Measurements from ENCODE around the gene VEZT.
"Not testable (repeated sequence)": the region's sequence is repeated elsewhere in the genome, so short reads cannot be mapped to it uniquely, and the experiment has no call there.

VEZT gene

DNA sequence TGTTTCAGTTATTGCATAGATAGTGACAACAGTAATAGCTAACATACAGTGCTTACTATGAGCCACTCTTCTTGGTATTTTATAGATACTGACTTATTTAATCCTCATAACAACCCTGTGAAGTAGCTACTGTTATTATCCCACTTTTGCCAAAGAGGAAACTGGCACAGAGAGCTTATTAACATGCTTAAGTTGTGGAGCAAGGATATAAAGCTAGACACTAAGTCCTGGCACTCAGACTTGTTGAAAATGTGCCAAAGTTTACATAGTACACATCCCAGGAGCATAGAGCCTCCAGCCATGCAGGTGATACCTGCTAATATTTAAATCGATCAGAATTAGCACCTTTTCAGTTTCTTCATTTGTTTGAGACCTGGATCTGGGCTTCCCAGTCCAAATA lies 41.8 kb downstream of the VEZT start:
- no peak for DNase-seq

DNA sequence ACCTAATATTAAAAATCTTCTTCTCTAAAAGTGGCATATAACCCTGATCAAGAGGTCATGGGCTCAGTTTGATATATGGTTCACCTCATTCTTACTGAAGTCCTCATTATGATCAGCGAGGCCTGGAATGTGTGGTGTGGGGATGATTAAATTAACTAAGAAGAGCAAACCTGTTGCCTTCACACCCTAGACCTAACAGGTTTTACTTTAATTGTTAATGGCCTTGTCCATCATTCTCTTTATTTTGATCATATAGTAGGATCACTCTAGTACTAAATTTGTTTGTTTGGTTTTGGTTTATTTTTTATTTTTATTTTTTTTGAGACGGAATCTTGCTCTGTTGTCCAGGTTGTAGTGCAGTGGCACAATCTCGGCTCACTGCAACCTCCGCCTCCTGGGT lies 43.5 kb downstream of the VEZT start:
- no peak for DNase-seq

- no peak for DNase-seq
These were observed 45.2 kb downstream of the VEZT start for GRCh38 chr12:95262808-95263207.

DNA sequence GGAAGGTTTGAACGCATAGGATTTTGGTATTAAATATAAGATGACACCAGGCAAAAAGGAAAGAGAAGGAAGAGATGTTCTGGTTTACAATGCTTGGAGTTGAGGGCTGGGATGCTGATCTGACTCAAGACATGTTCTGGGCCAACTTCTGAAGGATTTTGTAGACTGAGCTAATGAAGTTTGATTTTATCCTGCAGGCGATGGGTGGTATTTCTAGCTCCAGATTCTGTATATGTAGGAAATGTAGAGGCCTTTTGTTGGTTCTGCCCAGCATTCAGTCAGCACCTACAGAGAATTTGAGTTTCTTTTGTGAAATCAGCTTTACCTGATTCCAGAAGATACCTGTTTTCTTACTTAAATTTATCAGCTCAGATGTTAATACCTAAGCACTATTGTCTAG lies 48.2 kb downstream of the VEZT start:
- DNase-seq, result no peak

DNA sequence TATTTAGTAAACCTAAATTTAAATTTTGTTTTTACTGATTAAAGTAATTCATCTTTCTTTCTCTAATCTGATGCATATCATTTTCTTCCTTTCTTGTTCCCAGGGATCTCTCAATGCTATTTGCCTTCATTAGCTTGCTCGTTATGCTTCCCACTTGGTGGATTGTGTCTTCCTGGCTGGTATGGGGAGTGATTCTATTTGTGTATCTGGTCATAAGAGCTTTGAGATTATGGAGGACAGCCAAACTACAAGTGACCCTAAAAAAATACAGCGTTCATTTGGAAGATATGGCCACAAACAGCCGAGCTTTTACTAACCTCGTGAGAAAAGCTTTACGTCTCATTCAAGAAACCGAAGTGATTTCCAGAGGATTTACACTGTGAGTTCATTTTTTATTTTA lies 48.6 kb downstream of the VEZT start:
- DNase-seq, result no peak

GRCh38 chr12:95269892-95270291 lies 52.3 kb downstream of the VEZT start:
- DNase-seq, result no peak

DNA sequence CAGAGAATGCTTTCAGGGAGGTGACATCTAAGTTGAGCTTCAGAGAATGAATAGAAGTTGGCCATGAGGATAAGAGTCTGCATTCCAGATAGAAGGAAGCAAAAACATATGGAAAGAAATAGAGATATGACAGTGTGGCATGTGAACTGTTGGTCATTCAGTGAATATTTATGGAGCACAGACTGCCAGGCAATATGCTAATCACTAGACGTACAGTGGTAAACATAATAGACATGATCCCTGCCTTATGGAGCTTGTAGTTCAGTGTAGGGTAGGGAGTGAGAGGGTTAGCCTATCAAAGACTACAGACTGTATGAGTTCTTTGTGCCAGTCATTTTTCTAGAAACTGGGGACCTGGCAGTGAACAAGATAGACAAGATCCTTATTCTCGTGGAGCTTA lies 53.9 kb downstream of the VEZT start:
- no peak for DNase-seq

DNA sequence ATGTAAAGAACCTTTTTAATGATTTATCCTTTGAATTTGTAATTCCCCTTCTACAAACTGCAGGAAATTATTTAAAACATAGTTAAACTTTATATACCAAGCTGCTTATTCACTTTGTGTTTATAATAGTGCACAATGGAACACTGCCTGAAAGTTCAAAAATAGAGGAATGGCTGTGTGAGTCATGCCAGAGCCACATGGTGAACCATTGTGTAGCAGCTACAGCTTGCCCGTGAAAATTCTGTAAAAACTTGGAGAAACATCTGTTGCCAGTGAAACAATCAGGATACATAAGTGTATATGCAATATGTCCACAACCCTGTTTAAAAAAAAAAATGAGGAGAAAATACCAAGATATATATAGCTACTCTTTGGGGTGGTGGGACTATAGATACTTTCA lies 59.5 kb downstream of the VEZT start:
- DNase-seq, result no peak

GRCh38 chr12:95279856-95280255 lies 62.2 kb downstream of the VEZT start:
- DNase-seq, result no peak

GRCh38 chr12:95282266-95282665 lies 64.7 kb downstream of the VEZT start:
- DNase-seq, result no peak

DNA sequence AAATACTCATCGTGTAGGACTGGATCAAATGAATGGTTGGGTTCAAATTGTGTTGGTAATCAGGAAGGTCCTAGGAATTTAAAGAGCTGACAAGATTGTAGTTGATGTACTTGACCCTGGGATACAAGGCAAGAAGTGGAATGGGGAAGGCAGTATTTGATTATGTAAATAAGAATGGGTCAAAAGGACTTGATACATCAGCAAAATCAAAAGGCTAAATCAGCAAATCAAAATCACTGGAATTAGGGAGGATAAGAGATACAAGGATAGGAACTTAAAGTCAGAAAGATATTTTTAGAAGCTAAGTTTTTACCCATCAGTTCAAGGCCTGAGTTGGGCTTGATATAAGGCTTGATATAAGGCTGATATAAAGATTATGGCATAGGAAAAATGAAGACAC lies 65.8 kb downstream of the VEZT start:
- DNase-seq, result no peak

GRCh38 chr12:95286713-95287112 lies 69.1 kb downstream of the VEZT start:
- DNase-seq, result no peak

- DNase-seq, result no peak
These were observed 73.9 kb downstream of the VEZT start for GRCh38 chr12:95291501-95291900.

DNA sequence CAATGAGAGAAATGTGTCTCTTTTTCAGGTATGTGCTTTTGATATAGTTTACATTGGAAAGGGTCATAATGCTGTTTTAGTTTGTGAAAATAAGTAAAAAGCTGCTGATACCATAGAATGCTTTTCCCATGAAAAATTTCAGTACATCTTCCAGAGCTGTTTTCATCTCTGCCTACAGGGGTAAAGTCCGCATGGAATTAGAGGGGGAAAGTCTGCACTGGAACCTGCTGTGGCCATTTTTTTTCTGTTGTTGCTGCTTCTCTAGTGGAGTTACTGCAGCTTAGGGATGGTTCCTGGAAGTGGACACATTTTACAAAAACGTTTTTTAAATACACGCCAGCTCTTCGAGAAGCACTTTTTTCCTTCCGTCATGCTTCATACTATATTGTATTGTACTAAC lies 81.3 kb downstream of the VEZT start:
- DNase-seq, result no peak

DNA sequence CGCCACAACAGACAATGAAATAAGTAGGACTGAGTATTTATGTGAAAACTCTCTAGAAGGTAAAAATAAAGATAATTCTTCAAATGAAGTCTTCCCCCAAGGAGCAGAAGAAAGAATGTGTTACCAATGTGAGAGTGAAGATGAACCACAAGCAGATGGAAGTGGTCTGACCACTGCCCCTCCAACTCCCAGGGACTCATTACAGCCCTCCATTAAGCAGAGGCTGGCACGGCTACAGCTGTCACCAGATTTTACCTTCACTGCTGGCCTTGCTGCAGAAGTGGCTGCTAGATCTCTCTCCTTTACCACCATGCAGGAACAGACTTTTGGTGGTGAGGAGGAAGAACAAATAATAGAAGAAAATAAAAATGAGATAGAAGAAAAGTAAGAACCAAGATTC lies 82.7 kb downstream of the VEZT start:
- no peak for DNase-seq

DNA sequence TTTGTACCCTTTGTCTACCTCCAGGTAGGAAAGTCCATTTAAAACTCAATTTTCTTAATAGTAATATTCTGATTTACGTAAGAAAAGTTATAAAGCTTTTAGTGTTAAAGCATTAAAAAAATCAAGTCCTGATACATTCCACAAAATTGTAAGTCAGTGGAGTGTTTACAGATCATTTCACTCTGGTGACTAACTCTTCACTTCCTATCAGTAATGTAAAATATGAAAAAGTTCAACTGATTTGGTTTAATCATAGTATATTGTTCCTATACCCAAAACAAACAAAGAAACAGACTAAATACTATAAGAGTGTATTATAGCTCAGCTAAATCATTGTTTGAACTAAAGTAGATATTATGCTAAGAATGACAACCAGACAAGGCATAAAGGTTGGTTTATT lies 85.9 kb downstream of the VEZT start:
- DNase-seq, result no peak

DNA sequence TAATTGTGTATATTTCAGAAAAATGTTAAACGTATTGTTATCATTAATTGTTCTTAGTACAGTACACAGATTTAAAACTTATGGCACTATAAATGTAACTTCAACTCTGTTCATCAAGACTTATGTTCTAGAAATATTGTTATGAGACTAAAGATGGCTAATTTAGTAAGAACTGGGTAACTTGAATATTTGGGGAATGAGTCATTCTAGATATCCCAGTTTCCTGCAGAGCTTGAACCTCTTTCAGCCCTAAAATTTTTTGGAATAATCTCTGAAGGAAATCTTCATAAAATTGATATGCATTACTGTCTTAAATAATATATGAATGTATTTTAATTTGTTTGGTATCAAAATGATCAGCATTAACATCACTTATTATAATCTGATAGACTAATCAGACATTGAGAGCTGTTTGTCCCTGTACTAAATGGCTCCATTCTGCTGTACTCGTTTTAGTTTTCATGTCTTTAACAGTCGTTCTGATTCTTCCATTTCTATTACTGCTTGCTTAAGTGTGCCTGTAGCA lies 87.1 kb downstream of the VEZT start:
- no peak for DNase-seq

GRCh38 chr12:95312656-95313055 lies 95.0 kb downstream of the VEZT start:
- DNase-seq, result no peak

DNA sequence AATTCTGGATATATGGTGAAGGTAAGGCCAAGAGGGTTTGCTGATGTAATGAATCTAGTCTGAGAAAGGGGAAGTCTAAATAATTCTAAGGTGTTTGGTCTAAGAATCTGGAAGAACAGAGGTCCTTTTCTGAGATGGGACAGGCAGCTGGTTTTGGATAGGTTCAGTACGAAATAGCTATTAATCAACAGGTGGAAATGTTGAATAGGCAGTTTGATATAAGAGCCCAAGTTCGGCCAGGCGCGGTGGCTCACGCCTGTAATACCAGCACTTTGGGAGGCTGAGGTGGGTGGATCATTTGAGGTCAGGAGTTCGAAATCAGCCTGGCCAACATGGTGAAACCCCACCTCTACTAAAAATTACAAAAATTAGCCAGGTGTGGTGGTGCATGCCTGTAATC lies 97.1 kb downstream of the VEZT start:
- not testable (repeated sequence) for DNase-seq

DNA sequence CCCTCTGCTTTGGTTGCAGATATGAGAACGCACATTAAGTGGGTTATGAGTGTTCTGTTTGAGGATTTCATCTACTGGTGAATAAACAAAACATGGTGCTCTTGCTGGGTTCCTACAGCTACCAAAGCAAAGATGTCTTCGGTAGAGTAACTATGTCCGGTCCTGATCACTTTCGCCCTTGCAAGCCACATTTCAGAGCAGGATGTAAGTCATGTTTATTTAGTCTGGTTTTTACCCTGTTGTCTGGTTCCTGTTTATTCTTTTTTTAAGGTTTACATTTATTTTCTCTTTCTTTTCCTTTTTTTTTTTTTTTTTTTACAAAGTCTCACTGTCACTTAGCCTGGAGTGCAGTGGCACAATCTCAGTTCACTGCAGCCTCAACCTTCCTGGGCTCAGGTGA lies 99.2 kb downstream of the VEZT start:
- DNase-seq, result no peak

DNA sequence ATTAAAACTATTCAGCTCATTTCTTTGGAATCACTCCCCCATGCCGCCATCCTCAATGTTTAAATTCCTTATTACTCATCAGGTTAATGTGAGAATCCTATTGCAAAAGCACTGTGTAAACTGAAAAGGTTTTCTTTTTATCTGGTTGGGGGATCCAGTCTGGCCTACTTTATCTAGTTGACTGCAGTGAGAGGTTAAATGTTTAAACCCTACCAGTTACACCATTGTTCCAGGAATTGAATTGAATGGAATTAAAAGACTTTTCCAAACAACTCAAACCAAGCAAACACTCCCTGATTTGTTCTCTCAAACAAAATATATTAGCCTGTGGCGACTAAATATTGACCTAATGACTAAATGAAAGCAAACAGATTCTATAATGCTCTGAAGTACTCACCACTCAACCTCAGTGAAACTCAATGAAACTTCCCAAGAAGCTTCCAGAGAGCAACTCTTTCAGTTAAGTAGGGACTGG lies 100.5 kb downstream of the VEZT start:
- no peak for DNase-seq

- DNase-seq, result no peak
These were observed 102.2 kb downstream of the VEZT start for GRCh38 chr12:95319694-95320331.

- DNase-seq, result no peak
These were observed 104.1 kb downstream of the VEZT start for GRCh38 chr12:95321516-95322246.

DNA sequence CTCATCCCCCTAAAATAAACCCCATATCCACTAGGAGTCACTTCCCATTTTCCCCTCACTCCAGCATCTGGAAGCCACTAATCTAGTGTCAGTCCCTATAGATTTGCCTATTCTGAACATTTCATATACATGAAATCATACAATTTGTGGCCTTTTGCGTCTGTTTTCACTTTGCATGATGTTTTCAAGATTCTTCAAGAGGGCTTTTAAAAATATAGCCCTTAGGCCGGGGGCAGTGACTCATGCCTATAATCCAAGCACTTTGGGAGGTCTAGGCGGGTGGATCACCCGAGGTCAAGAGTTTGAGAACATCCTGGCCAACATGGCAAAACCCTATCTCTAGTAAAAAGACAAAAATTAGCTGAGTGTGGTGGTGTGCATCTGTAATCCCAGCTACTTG lies 104.7 kb downstream of the VEZT start:
- no peak for DNase-seq

- DNase-seq, result no peak
These were observed 105.6 kb downstream of the VEZT start for GRCh38 chr12:95323212-95323611.
